ENCODE results near the gene CEP104.

The CEP104 gene

DNA sequence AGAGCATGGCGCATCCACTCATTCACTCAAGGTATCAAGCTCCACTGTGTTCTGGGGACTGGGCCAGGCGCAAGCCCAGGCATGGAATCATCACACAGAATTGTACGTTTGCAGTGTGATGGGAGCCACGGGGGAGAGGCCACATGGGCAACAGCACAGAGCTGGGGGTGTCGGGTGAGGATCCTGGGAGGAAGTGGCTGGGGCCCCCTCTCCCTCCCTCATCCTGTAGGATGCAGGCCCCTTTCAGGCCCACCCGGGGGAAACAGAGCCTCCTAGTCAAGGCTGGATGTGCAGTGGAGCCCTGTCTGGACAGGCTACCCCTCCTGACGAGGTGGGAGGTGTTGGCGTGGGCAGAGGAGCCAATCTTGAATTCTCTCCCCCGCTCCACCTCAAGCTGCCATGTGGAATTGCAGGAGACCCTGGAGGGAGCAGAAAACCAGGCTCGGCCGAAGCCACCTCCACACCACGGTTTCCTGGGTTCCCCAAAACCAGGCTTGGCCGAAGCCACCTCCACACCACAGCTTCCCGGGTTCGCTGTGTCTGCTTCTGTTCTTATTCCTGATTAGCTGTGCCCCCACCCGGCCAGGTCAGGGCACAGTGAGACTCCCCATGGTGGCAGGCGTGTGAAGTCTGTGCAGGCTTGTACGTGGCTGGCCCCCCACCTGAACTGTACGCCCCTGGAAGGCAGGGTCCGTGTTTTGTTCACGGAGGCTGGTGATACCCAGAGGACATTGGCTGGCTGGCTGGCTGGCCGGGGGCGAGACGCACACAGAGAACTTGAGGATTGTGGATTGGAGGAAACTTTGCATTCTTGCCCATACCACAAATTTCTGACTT is 47.2 kb upstream of the CEP104 start:
- in situ Hi-C loops (cut with HindIII; ENCODE audit: low sequenced_read_pairs) = no loop called here
- no peak for DNase-seq (ENCODE audit: low read depth, low spot score)
- H3K4me3 ChIP-seq (ENCODE audit: low read depth, low read length) = no peak overlapping the region
- TF ChIP-seq, protein P1, sequence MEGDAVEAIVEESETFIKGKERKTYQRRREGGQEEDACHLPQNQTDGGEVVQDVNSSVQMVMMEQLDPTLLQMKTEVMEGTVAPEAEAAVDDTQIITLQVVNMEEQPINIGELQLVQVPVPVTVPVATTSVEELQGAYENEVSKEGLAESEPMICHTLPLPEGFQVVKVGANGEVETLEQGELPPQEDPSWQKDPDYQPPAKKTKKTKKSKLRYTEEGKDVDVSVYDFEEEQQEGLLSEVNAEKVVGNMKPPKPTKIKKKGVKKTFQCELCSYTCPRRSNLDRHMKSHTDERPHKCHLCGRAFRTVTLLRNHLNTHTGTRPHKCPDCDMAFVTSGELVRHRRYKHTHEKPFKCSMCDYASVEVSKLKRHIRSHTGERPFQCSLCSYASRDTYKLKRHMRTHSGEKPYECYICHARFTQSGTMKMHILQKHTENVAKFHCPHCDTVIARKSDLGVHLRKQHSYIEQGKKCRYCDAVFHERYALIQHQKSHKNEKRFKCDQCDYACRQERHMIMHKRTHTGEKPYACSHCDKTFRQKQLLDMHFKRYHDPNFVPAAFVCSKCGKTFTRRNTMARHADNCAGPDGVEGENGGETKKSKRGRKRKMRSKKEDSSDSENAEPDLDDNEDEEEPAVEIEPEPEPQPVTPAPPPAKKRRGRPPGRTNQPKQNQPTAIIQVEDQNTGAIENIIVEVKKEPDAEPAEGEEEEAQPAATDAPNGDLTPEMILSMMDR (IDR thresholded peaks at IDR 0.05; ENCODE audit: low read depth, low read length) = no peak

- DNase-seq (ENCODE audit: low read depth, low spot score) = peak; percentile 4
- no peak overlapping the region for H3K4me3 ChIP-seq (ENCODE audit: low read depth, low read length)
- TF ChIP-seq, protein P1 (IDR thresholded peaks at IDR 0.05; ENCODE audit: low read depth, low read length) = no peak
- in situ Hi-C loops (cut with HindIII; ENCODE audit: low sequenced_read_pairs) = no loop called here
These were observed 46.4 kb upstream of the CEP104 start for GRCh38 chr1:3903141-3904005.

GRCh38 chr1:3902571-3903091 is 45.6 kb upstream of the CEP104 start:
- no peak overlapping the region for H3K4me3 ChIP-seq (ENCODE audit: low read depth, low read length)
- no peak for DNase-seq (ENCODE audit: low read depth, low spot score)
- TF ChIP-seq, protein P1 (IDR thresholded peaks at IDR 0.05; ENCODE audit: low read depth, low read length) = no peak
- in situ Hi-C loops (cut with HindIII; ENCODE audit: low sequenced_read_pairs) = no loop called here

GRCh38 chr1:3902111-3902511 is 45.1 kb upstream of the CEP104 start:
- TF ChIP-seq, protein P1 (IDR thresholded peaks at IDR 0.05; ENCODE audit: low read depth, low read length) = no peak
- in situ Hi-C loops (cut with HindIII; ENCODE audit: low sequenced_read_pairs) = no loop called here
- H3K4me3 ChIP-seq (ENCODE audit: low read depth, low read length) = no peak overlapping the region
- no peak for DNase-seq (ENCODE audit: low read depth, low spot score)

DNA sequence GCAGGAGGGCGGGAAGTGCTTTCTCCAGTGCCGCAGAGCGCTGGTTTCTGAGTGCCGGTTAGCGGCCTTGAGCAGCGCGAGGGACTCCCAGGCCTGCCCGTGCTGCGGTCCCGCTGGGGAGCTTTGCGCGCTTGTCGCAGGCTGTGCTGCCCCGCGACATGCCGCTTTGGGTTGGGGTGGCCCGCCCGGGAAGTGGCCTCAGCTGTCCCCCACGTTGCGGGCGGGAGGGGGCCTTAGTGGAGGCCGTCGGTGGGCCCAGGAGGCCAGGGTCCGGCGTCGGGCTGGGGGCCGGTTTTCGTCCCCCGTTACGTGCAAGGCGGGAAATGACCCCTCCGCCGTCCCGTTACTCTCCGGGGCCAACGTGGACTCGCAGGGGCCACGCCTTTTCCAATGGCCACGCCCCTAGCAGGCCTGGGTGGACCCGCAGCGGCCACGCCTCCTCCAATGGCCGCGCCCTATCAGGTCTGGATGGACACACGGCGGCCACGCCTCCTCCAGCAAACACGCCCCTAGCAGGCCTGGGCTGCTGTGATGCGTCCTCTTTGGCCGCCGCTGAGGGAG is 44.0 kb upstream of the CEP104 start:
- TF ChIP-seq, protein P1 (IDR thresholded peaks at IDR 0.05; ENCODE audit: low read depth, low read length) = no peak
- in situ Hi-C loops (cut with HindIII; ENCODE audit: low sequenced_read_pairs) = no loop called here
- DNase-seq (ENCODE audit: low read depth, low spot score) = peak; percentile 97
- H3K4me3 ChIP-seq (ENCODE audit: low read depth, low read length) = peak overlapping the region; percentile 90
